Measurements from ENCODE around the gene GPRC5A. TPM values are rescaled to one million over a fixed set of nuclear protein-coding genes. Genes with fewer than 3 reads are reported as not detected.

GPRC5A gene
- total RNA-seq, 1 donor from 2014 or later, result 0.99 TPM

DNA sequence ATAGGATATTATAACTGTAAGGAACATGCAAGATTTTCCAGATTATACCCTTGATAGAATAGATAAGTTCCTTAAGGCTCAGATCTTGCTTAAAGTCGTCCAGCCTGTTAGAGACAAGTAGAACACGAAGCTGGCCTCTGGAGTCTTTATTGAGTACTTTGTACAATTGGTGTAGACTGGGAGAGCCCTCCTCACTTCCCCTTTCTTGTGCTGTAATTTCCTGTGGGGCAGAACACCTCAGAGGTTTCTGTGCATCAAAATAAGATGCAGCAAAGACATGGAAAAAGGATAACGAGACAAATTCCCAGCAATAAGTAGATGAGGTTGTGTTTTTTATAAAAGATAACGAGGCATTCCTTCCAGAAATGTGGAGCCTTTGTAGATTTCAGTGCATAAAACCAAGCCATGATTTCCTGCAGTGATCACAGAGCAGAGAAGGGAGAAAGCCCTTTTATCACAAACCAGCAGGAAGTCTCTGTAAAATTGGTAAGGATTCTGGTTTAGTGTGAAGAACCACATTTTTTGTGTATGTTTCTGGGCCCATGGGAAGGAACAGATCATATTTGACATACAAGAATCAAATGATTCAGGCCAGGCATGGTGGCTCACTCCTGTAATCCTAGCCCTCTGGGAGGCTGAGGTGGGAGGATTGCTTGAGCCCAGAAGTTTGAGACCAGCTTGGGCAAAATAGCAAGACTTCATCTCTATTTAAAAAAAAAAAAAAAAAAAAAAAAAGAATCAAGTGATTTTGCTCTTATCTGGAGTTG, 18.0 kb downstream of the GPRC5A start:
- DNase-seq (ENCODE audit: low read depth in 2 of 2), result no peak

- no peak for DNase-seq (ENCODE audit: low read depth in 2 of 2)
Observed at GRCh38 chr12:12909995-12910420, 18.6 kb downstream of the GPRC5A start.

DNA sequence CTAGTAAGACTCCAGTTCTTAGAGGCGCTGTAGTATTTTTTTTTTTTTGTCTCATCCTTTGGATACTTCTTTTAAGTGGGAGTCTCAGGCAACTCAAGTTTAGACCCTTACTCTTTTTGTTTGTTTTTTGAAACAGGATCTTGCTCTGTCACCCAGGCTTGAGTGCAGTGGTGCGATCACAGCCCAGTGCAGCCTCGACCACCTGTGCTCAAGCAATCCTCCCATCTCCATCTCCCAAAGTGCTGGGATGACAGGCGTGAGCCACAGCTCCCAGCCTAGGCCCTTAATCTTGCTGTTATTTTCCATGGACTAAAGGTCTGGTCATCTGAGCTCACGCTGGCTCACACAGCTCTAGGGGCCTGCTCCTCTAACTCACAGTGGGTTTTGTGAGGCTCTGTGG, 21.3 kb downstream of the GPRC5A start:
- no peak for DNase-seq (ENCODE audit: low read depth in 2 of 2)

GRCh38 chr12:12915656-12916055, 24.3 kb downstream of the GPRC5A start:
- no peak for DNase-seq (ENCODE audit: low read depth in 2 of 2)

DNA sequence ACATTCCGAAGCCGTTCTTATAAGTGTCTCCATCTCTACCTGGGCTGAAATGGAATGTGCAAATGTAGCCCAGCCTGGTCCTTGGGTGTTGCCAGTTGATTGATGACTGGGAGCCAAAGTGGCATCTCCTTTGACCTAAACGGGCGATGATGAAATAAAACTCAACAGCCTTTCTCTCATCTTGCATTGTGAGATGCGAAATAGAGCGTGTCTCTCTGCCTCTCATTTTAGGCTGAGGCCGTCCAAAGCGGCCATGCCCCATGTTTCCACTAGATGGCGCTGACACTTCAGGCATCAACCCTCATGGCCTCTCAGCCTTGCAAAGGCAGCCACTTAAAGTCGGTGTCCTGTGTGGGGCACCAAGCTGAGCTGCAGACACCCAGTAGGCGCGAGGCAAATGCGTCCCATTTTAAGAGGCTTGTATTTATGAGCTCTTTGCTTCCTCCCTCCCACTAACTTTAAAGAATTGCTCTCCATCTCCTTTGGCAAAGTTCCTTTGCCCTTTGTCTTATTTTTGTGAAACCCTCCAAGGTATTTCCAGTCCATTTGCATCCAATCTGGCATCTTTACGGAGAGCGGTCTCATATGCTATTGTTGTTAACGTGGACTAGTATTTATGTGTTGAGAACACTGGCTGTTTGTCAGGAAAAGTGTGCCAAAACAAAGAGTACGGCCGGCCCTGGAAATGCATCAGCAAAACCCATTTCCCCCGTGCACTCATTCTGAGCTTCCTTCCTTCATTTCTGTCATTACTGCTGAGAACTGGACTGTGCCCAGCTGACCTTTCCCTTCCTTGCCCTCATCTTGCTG, 25.0 kb downstream of the GPRC5A start:
- DNase-seq (ENCODE audit: low read depth in 2 of 2), result peak; percentile 91 to 96

DNA sequence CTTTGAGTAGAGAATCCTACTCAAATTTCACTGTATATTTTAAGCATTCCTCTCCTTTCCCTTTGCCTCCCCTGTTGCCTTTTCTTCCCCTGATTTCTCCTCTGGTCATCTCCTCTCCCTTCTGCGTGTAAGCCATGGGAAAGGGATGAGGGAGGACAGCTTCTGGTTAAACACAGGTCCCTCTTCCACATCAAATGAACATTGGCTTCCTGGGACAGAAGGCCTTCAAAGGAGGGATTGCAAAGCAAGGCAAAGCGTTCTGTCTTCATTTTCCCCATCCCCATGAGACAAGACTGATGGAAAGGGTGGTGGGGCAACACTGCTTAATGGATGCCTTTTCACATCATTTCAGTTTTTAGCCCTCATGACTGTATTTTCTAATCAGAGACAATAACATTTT, 26.2 kb downstream of the GPRC5A start:
- no peak for DNase-seq (ENCODE audit: low read depth in 2 of 2)

DNA sequence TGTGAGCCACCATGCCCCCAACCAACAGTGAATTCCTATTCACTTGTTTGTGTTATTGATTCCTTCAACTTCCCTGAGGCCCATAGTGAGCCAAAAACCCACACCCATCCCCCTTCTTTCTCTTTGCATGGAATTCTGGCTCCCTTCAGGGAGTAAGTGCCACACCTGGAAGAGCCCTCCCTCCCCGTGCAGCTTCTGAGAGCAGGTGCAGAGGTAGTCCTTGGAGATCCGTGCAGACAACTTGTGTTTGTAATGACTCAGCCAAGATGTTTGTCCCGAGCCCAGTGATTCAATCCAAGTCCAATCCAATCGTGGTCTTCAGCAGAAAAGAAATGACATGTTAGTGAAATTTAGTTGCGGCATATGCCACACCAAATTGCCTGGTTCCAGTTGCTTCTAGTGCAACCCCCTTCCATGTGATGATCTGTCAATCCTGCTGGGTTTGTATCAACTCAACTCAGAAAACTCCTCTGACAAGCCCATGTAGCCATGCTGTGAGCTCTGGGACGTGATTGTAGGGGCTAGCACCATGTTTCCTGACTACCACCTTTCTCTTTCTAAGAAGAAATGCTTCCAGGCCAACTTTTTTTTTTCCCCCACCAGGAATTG, 27.5 kb downstream of the GPRC5A start:
- DNase-seq (ENCODE audit: low read depth in 2 of 2), result peak in 1 of 2 donors; percentile 39

DNA sequence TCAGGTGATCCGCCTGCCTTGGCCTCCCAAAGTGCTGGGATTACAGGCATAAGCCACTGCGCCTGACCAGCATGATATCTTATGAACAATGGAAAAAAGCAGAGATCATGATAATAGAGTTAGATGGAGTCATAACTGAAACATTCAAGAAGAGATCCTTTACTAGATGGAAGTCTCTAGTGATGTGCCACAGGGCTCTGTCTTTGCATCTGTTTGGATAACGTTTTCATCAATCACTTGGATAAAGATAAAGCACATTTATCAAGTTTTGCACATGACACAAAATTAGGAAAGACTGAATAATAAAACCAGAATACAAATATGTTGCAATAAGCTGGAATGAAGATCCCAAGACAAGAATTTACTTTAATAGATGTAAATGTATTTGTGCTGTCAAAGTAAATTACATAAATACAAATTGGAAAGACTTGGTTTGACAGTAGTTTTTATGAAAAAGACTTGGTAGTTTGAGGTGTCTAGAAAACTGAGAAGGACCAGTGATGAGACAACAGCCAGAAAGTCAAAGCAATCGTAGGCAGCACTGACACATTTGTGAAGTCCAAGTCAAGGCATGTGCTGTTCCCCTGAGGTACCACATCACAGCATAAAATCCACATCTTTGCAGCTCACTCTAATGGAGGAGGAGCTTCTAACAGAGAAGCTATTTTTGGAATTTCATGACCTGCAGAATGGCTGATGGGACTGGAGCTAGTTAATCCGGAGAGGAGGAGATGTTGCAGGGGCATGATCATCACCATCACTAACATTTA, 28.5 kb downstream of the GPRC5A start:
- DNase-seq (ENCODE audit: low read depth in 2 of 2), result no peak

DNA sequence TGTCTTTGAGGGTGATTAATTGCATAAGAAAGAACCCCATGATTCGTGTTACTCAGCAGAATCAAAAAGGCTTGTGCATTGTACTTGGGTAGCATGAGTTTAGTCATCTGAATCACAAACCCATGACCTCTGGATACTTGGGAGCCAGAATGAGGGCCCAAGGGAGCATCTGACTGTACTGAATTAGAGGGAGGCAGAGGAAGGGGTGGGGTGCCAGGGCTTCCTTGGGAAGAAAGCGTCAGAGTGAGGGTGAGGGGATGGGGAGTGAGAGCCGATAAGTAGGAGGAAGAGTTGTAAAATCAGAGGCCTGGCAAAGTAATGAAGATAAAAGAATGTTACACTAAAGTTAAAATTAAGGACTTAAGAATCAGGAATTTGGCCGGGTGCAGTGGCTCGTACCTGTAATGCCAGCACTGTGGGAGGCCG, 30.8 kb downstream of the GPRC5A start:
- peak in 1 of 2 donors; percentile 87 for DNase-seq (ENCODE audit: low read depth in 2 of 2)

DNA sequence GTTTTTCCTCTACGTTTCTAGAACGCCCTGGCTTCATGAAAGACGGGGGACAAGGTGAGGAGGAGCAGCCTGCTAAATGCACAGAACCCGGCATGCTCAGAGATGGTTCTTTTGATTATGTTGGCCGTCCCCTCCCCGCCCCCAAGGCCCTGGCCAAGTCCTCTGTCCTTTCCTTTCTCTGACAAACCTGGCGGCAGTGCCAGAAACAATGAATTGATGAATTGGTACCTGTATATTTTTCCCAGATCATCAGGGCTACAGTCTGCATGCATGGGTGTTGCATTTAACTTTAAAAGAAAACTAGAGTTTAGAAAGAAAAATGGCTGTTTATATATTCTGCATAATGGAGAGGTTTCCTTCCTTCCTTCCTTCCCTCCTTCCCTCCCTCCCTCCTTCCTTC, 31.6 kb downstream of the GPRC5A start:
- DNase-seq (ENCODE audit: low read depth in 2 of 2), result no peak

GRCh38 chr12:12924169-12924568, 32.8 kb downstream of the GPRC5A start:
- DNase-seq (ENCODE audit: low read depth in 2 of 2), result no peak

GRCh38 chr12:12925388-12925787, 34.0 kb downstream of the GPRC5A start:
- DNase-seq (ENCODE audit: low read depth in 2 of 2), result no peak

GRCh38 chr12:12926571-12927071, 35.3 kb downstream of the GPRC5A start:
- no peak for DNase-seq (ENCODE audit: low read depth in 2 of 2)

DNA sequence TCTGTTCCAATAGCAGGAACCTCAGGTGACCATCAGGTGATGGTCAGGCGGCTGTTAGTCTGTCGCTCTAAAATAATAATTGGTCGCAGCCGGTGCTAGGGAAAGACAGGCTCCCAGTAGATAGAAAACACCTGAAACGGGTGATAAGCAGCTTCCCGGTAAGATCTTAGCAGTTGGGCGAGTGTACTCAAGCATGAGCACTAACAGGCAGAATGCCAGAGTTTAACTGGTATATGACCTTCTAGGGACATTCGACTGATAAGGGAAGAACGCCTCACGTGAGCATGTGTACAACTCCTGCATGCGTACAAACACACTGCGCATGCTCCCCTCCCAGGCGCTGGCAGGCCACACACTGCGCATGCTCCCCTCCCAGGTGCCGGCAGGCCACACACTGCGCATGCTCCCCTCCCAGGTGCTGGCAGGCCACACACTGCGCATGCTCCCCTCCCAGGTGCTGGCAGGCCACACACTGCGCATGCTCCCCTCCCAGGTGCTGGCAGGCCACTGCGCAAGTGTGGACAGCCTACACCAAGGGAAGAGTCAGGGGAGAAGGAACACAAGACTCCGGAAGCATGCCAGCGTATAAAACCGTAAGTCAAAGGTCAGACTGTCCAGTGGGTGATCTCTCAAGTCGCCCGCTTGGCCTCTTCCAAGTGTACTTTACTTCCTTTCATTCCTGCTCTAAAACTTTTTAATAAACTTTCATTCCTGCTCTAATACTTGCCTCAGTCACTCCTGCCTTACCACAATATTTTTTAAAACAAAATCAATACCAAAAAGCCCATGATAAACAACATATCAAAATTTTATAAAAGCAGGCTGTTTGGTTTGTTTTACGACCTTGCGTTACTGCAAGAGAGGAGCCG, 36.1 kb downstream of the GPRC5A start:
- peak; percentile 46 to 93 for DNase-seq (ENCODE audit: low read depth in 2 of 2)

GRCh38 chr12:12929696-12930095, 38.3 kb downstream of the GPRC5A start:
- DNase-seq (ENCODE audit: low read depth in 2 of 2), result no peak

DNA sequence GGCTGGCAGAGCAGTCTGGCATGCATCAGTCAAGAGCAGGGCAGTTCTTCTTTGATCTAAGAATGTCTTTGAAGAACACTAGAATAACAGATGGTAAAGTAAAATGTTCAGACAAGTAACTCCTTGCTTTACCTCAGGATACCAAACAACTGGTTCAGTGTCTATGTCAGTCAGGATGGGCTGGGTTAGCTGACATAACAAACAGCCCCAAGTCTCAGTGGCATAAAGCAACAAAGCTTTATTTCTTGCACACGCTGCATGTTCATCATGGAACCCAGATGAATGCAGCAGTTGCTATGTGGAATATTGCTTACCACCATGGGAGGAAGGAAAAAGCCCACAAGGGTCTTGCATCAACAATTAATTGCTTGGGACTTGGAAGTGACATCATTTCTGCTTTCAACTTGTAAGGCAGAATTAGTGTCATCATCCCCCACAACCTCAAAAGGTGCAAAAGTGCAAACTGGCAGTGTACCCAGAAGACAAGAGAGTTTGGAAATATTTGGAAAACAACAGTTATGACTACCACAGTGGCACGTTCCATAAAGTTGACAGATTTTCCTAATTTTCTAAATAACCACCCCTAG, 39.4 kb downstream of the GPRC5A start:
- no peak for DNase-seq (ENCODE audit: low read depth in 2 of 2)

DNA sequence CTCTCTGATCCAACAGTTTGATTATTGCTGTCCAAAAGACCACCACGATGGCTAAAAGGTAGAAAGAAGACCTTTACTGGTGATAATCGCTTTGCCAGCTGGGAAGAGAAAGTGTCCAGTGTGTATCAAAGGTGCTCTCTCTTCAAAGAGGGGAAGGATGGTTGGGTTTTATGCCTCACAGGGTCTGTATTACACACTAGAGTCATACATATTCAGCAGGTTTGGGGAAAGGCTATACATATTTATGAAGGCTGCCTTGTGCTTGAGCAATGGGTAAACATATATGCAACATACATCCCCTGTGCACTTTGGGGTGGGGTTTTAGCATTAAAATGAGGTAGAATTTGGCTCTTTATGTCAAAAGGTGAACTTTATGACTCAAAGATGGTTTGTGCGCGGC, 42.4 kb downstream of the GPRC5A start:
- no peak for DNase-seq (ENCODE audit: low read depth in 2 of 2)

GRCh38 chr12:12934556-12934955, 43.2 kb downstream of the GPRC5A start:
- no peak for DNase-seq (ENCODE audit: low read depth in 2 of 2)

- no peak for DNase-seq (ENCODE audit: low read depth in 2 of 2)
Observed at GRCh38 chr12:12936983-12937491, 45.7 kb downstream of the GPRC5A start.

- DNase-seq (ENCODE audit: low read depth in 2 of 2), result no peak
Observed at GRCh38 chr12:12938541-12938940, 47.2 kb downstream of the GPRC5A start.

Data from lung microvascular endothelial cell (primary cell).